ENCODE measurements around the gene CDH23. TPM values are rescaled to one million over a fixed set of nuclear protein-coding genes. Genes with fewer than 3 reads are reported as not detected.

The CDH23 gene
- total RNA-seq, 1 experiment from 2014 or later: not detected

GRCh38 chr10:71459513-71459912 lies 62.8 kb downstream of the CDH23 start:
- Histone ChIP-seq H3F3A (ENCODE audit: low read length, unreplicated experiment) (no peaks in the 10 kb centered on the region), H3K4me2 (ENCODE audit: low read length) (no peak overlapping the region), H3K79me2 (ENCODE audit: low read length) (no peaks in the 10 kb centered on the region), H4K20me1 (ENCODE audit: low read length) (no peaks in the 10 kb centered on the region), H3K9me2 (replicated peaks; ENCODE audit: low read length) (no peaks in the 10 kb centered on the region), H3K27ac (ENCODE audit: low read length) (no peak overlapping the region), H3K9ac (ENCODE audit: low read length) (no peak overlapping the region), H3K4me3 (ENCODE audit: low read length) (no peak overlapping the region), H2AFZ (ENCODE audit: low read length) (no peak overlapping the region), H3K9me3 (ENCODE audit: low read length) (no peaks in the 10 kb centered on the region), H3K4me1 (ENCODE audit: insufficient read depth, low read length) (no peaks in the 10 kb centered on the region), H3K27me3 (ENCODE audit: low read length) (peaks cover 57% of the 10 kb centered on the region), H3K36me3 (ENCODE audit: low read depth, low read length) (no peaks in the 10 kb centered on the region)
- no peak for ATAC-seq
- TF ChIP-seq EZH2 (IDR thresholded peaks at IDR 0.05; ENCODE audit: low read length, unreplicated experiment) (no peak), EZH2phosphoT487 (IDR thresholded peaks at IDR 0.05; ENCODE audit: borderline replicate concordance, low read length) (no peak)
- TF ChIP-seq, protein P1, sequence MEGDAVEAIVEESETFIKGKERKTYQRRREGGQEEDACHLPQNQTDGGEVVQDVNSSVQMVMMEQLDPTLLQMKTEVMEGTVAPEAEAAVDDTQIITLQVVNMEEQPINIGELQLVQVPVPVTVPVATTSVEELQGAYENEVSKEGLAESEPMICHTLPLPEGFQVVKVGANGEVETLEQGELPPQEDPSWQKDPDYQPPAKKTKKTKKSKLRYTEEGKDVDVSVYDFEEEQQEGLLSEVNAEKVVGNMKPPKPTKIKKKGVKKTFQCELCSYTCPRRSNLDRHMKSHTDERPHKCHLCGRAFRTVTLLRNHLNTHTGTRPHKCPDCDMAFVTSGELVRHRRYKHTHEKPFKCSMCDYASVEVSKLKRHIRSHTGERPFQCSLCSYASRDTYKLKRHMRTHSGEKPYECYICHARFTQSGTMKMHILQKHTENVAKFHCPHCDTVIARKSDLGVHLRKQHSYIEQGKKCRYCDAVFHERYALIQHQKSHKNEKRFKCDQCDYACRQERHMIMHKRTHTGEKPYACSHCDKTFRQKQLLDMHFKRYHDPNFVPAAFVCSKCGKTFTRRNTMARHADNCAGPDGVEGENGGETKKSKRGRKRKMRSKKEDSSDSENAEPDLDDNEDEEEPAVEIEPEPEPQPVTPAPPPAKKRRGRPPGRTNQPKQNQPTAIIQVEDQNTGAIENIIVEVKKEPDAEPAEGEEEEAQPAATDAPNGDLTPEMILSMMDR (conservative IDR thresholded peaks at IDR 0.05; ENCODE audit: low read depth, low read length): no peak
- POLR2A ChIA-PET (ENCODE audit: unreplicated experiment): no interaction called here
- no peak for DNase-seq
- intact Hi-C loops (cut with micrococcal nuclease): no loop called here
- no TSS peak for BruUV-seq (replicated peaks)
- CTCF ChIA-PET: no interaction called here

- POLR2A ChIA-PET (ENCODE audit: unreplicated experiment): no interaction called here
- H3K27me3 ChIP-seq (ENCODE audit: low read length): peaks cover 52% of the 10 kb centered on the region
Measured at GRCh38 chr10:71460615-71461014, 63.9 kb downstream of the CDH23 start.

DNA sequence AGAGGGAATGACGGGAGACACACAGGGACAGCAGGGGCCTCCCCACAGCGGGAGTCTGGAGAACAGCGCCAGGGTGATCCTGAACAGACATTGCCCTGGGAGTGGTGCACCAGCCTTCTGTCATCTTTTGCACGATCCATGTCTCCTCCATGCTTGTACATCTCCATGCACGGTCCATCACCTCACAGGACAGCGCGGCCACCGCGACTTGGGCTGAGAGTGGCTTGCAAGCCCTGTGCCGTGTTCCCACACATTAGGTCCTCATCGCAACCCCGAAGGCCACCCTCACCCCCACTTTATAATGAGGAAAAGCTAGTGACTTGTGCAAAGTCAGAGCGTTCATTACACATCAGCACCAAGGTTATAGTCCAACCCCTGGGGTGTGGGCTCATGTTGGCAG lies 64.7 kb downstream of the CDH23 start:
- no peaks in the 10 kb centered on the region for H3F3A ChIP-seq (ENCODE audit: low read length, unreplicated experiment)
- H3K4me1 ChIP-seq (ENCODE audit: insufficient read depth, low read length): no peaks in the 10 kb centered on the region
- H3K9me2 ChIP-seq (replicated peaks; ENCODE audit: low read length): no peaks in the 10 kb centered on the region
- peaks cover 44% of the 10 kb centered on the region for H3K27me3 ChIP-seq (ENCODE audit: low read length)
- H2AFZ ChIP-seq (ENCODE audit: low read length): no peak overlapping the region
- POLR2A ChIA-PET (ENCODE audit: unreplicated experiment): no interaction called here
- H3K4me3 ChIP-seq (ENCODE audit: low read length): no peak overlapping the region
- no peaks in the 10 kb centered on the region for H4K20me1 ChIP-seq (ENCODE audit: low read length)
- no peak overlapping the region for H3K27ac ChIP-seq (ENCODE audit: low read length)
- no peak overlapping the region for H3K9ac ChIP-seq (ENCODE audit: low read length)
- BruUV-seq (replicated peaks): no TSS peak
- no peak for DNase-seq
- H3K4me2 ChIP-seq (ENCODE audit: low read length): no peak overlapping the region
- TF ChIP-seq, protein P1 (conservative IDR thresholded peaks at IDR 0.05; ENCODE audit: low read depth, low read length): no peak
- TF ChIP-seq EZH2 (IDR thresholded peaks at IDR 0.05; ENCODE audit: low read length, unreplicated experiment) (no peak), EZH2phosphoT487 (IDR thresholded peaks at IDR 0.05; ENCODE audit: borderline replicate concordance, low read length) (no peak)
- intact Hi-C loops (cut with micrococcal nuclease): no loop called here
- no peaks in the 10 kb centered on the region for H3K79me2 ChIP-seq (ENCODE audit: low read length)
- no peaks in the 10 kb centered on the region for H3K9me3 ChIP-seq (ENCODE audit: low read length)
- no peaks in the 10 kb centered on the region for H3K36me3 ChIP-seq (ENCODE audit: low read depth, low read length)
- ATAC-seq: no peak
- CTCF ChIA-PET: no interaction called here

More at GRCh38 chr10:71460615-71461014, 63.9 kb downstream of the CDH23 start:
- CTCF ChIA-PET: no interaction called here
- DNase-seq (no peak), ATAC-seq (no peak)
- Histone ChIP-seq H3K9me3 (ENCODE audit: low read length) (no peaks in the 10 kb centered on the region), H3K79me2 (ENCODE audit: low read length) (no peaks in the 10 kb centered on the region), H3K4me1 (ENCODE audit: insufficient read depth, low read length) (no peaks in the 10 kb centered on the region), H3K27ac (ENCODE audit: low read length) (no peak overlapping the region), H3K36me3 (ENCODE audit: low read depth, low read length) (no peaks in the 10 kb centered on the region), H3K4me3 (ENCODE audit: low read length) (no peak overlapping the region), H3K4me2 (ENCODE audit: low read length) (no peak overlapping the region), H3K9me2 (replicated peaks; ENCODE audit: low read length) (no peaks in the 10 kb centered on the region), H3F3A (ENCODE audit: low read length, unreplicated experiment) (no peaks in the 10 kb centered on the region), H3K9ac (ENCODE audit: low read length) (no peak overlapping the region), H4K20me1 (ENCODE audit: low read length) (no peaks in the 10 kb centered on the region), H2AFZ (ENCODE audit: low read length) (no peak overlapping the region)
- no TSS peak for BruUV-seq (replicated peaks)
- intact Hi-C loops (cut with micrococcal nuclease): no loop called here
- TF ChIP-seq, protein P1 (conservative IDR thresholded peaks at IDR 0.05; ENCODE audit: low read depth, low read length): no peak
- TF ChIP-seq EZH2 (IDR thresholded peaks at IDR 0.05; ENCODE audit: low read length, unreplicated experiment) (no peak), EZH2phosphoT487 (IDR thresholded peaks at IDR 0.05; ENCODE audit: borderline replicate concordance, low read length) (no peak)
